Endothelial cell of umbilical vein (primary cell): ENCODE measurements around the gene L3MBTL2. TPM values are rescaled to one million over a fixed set of nuclear protein-coding genes. Genes with fewer than 3 reads are reported as not detected.

Experiments
- BruUV-seq: library from RNA; stranded (reverse); fragments of 400-500 nt; replicated peaks from 2 replicates; lab custom pipeline; 2021; lab: Mats Ljungman, UMichigan
- CTCF ChIA-PET: fragments of 300-600, 350-600 bp; sonication (Branson Sonifier 250); formaldehyde crosslinking; loops from one replicate; lab custom pipeline; 2021; ENCODE audit warnings: antibody characterized with exemption, inconsistent platforms; lab: Charles Lee
- POLR2A ChIA-PET: fragments of 300-600, 350-600 bp; sonication (Branson Sonifier 250); formaldehyde crosslinking; loops from one replicate; lab custom pipeline; 2021; ENCODE audit warnings: antibody characterized with exemption, inconsistent platforms; lab: Charles Lee
- DNase-seq: peaks from one replicate; pipeline ENCODE4 v3.0.0-alpha.2; 2011; ENCODE audit warnings: low read depth, low spot score
- FAIRE-seq: peaks from 2 replicates; lab custom pipeline; 2011; peaks lifted over from hg19 to GRCh38; lab: Jason Lieb, UNC
- H2AFZ ChIP-seq: 2 replicates; pipeline ENCODE4 v1.6.0; 2012; ENCODE audit warnings: low read depth, low read length, control low read depth, inconsistent platforms
- H3K27ac ChIP-seq: 2 replicates; pipeline ENCODE4 v1.5.1; 2011; ENCODE audit warnings: low read depth, mild to moderate bottlenecking, control low read depth, low read length, moderate library complexity; ENCODE audit not compliant: insufficient read depth
- H3K27me3 ChIP-seq, 2 experiments: 2 replicates each; pipeline versions ENCODE4 v1.6.0 to v1.6.1; 2011; ENCODE audit warnings: low read length in 2 of 2, mixed read lengths in 1 of 2; ENCODE audit not compliant: control insufficient read depth in 2 of 2, insufficient read depth in 2 of 2
- H3K36me3 ChIP-seq, 2 experiments: 2 replicates in 1 of 2; 3 replicates in 1 of 2; pipeline ENCODE4 v1.5.1; 2011; ENCODE audit warnings: low read length in 2 of 2, mild to moderate bottlenecking in 1 of 2, moderate library complexity in 1 of 2; ENCODE audit not compliant: control insufficient read depth in 2 of 2, insufficient read depth in 2 of 2; ENCODE audit errors: extremely low read depth in 1 of 2
- H3K4me1 ChIP-seq: 3 replicates; pipeline ENCODE4 v1.5.1; 2011; ENCODE audit warnings: mild to moderate bottlenecking, low read length; ENCODE audit not compliant: control insufficient read depth, insufficient read depth; ENCODE audit errors: extremely low read depth
- H3K4me2 ChIP-seq: 2 replicates; pipeline ENCODE4 v1.6.1; 2011; ENCODE audit warnings: low read length, control low read depth, mixed read lengths; ENCODE audit not compliant: insufficient read depth
- H3K4me3 ChIP-seq, 3 experiments: fragments of 200-600 bp in 1 of 3; sonication (generic), shearing (Covaris generic) in 1 of 3; replicated peaks in 1 of 3; 2 replicates each; pipeline ENCODE4 v1.5.1; 2011 to 2016; ENCODE audit warnings: control low read depth in 3 of 3, low read length in 3 of 3, mild to moderate bottlenecking in 2 of 3, inconsistent platforms in 1 of 3, low read depth in 1 of 3, moderate library complexity in 1 of 3; ENCODE audit not compliant: insufficient read depth in 1 of 3
- H3K79me2 ChIP-seq: 2 replicates; pipeline ENCODE4 v1.6.0; 2012; ENCODE audit warnings: low read length, inconsistent platforms; ENCODE audit not compliant: control insufficient read depth, insufficient read depth
- H3K9ac ChIP-seq: replicated peaks from 2 replicates; pipeline ENCODE3; 2011; ENCODE audit warnings: low read length, control low read depth; ENCODE audit not compliant: insufficient read depth; ENCODE audit errors: extremely low read depth
- H3K9me1 ChIP-seq: replicated peaks from 3 replicates; pipeline ENCODE4 v1.6.0; 2011; ENCODE audit warnings: mild to moderate bottlenecking, low read length; ENCODE audit not compliant: control insufficient read depth, insufficient read depth; ENCODE audit errors: extremely low read depth
- H3K9me3 ChIP-seq: replicated peaks from 2 replicates; pipeline ENCODE4 v1.5.1; 2012; ENCODE audit warnings: low read length, inconsistent platforms; ENCODE audit not compliant: control insufficient read depth, insufficient read depth
- H4K20me1 ChIP-seq: replicated peaks from 2 replicates; pipeline ENCODE3; 2011; ENCODE audit warnings: mild to moderate bottlenecking, low read length; ENCODE audit not compliant: control insufficient read depth, insufficient read depth; ENCODE audit errors: extremely low read depth
- CTCF ChIP-seq, 2 donors: IDR thresholded peaks; 1 replicate in 1 of 2; 2 replicates in 1 of 2; pipeline ENCODE4 v1.5.1; 2011; ENCODE audit warnings: low read length in 2 of 2, mild to moderate bottlenecking in 2 of 2, moderate library complexity in 2 of 2, control low read depth in 1 of 2, inconsistent platforms in 1 of 2, low read depth in 1 of 2; ENCODE audit not compliant: insufficient read depth in 1 of 2; ENCODE audit errors: extremely low read depth in 1 of 2
- EZH2 ChIP-seq: IDR thresholded peaks from 2 replicates; pipeline ENCODE4 v1.6.1; 2012; ENCODE audit warnings: borderline replicate concordance, low read depth, mild to moderate bottlenecking, moderate library complexity, low read length, inconsistent platforms; ENCODE audit not compliant: severe bottlenecking
- FOS ChIP-seq: IDR thresholded peaks from 2 replicates; pipeline ENCODE4 v1.6.1; 2011; ENCODE audit warnings: mild to moderate bottlenecking, low read length, moderate library complexity, borderline replicate concordance; ENCODE audit not compliant: insufficient read depth
- GATA2 ChIP-seq: IDR thresholded peaks from 2 replicates; pipeline ENCODE4 v1.7.0; 2011; ENCODE audit warnings: low read depth, mild to moderate bottlenecking, moderate library complexity, mixed read lengths, low read length; ENCODE audit not compliant: insufficient read length, insufficient read depth
- JUN ChIP-seq: IDR thresholded peaks from 2 replicates; pipeline ENCODE4 v1.6.1; 2011; ENCODE audit warnings: borderline replicate concordance, low read depth; ENCODE audit not compliant: insufficient read length, insufficient read depth
- MAX ChIP-seq: IDR thresholded peaks from 2 replicates; pipeline ENCODE4 v1.6.1; 2011; ENCODE audit not compliant: insufficient read depth, insufficient read length
- MYC ChIP-seq: IDR thresholded peaks from one replicate; pipeline ENCODE4 v1.6.1; 2011; ENCODE audit warnings: mild to moderate bottlenecking, low read depth, low read length
- POLR2A ChIP-seq: IDR thresholded peaks from 2 replicates; pipeline ENCODE4 v1.6.1; 2012; ENCODE audit warnings: low read depth, mild to moderate bottlenecking, control low read depth, low read length
- POLR2AphosphoS5 ChIP-seq: IDR thresholded peaks from 2 replicates; pipeline ENCODE4 v1.6.1; 2012; ENCODE audit warnings: low read depth, mild to moderate bottlenecking, control low read depth, low read length, moderate library complexity; ENCODE audit not compliant: insufficient read depth
- dilution Hi-C: fragments of 300-500 bp; cut with MboI; formaldehyde crosslinking; loops from one replicate; pipeline ENCODE4 v1.15.0; 2019; ENCODE audit warnings: low sequenced_read_pairs; ENCODE audit not compliant: extremely low pct_ligation_motif_present
- intact Hi-C: fragments of 100-400 bp; cut with micrococcal nuclease; formaldehyde crosslinking; loops from one replicate; pipeline ENCODE4 v1.10.0; 2022
- polyA plus RNA-seq, 4 experiments: library from polyadenylated mRNA; depleted of rRNA in 3 of 4; stranded (reverse) in 3 of 4; unstranded in 1 of 4; fragments of >200 nt; gene quantifications; 2 replicates each; pipeline versions ENCODE4 v1.2.1 to v1.2.3, GENCODE V29; 2011 to 2012; ENCODE audit warnings: missing spikeins in 1 of 4
- total RNA-seq: library from RNA; stranded (reverse); gene quantifications from 2 replicates; pipeline ENCODE4 v1.2.3, GENCODE V29; 2021

The L3MBTL2 gene
- total and polyA plus RNA-seq, 2 donors (not counting 3 experiments of a cell fraction or from before 2014, with no cell fraction given) = 28.2 to 34.9 TPM

GRCh38 chr22:41240377-41241132, 35.4 kb downstream of the L3MBTL2 start, which contains the start of gene CHADL:
CHADL (minus strand) TSS chr22:41240931; CDS start chr22:41240881, 50 bp downstream.
- H3K79me2 ChIP-seq = no peaks in the 10 kb centered on the region
- no peak within 1 kb of the TSS for H2AFZ ChIP-seq
- H3K9me3 ChIP-seq = no peaks in the 10 kb centered on the region
- DNase-seq (no peak), FAIRE-seq (no peak)
- no peak within 1 kb of the TSS for H3K9ac ChIP-seq
- TF ChIP-seq EZH2 = no peak
- no peak for TF ChIP-seq MYC
- TF ChIP-seq POLR2A = no peak
- no peak for TF ChIP-seq POLR2AphosphoS5
- no peak for TF ChIP-seq CTCF (IDR thresholded peaks at IDR 0.05; ENCODE audit: extremely low read depth in 1 of 2, insufficient read depth in 1 of 2, low read depth in 1 of 2, low read length in 2 of 2)
- TF ChIP-seq GATA2 = no peak
- no peak for TF ChIP-seq JUN
- no peak for TF ChIP-seq MAX
- no peak for TF ChIP-seq FOS
- H3K27me3 ChIP-seq = no peaks in the 10 kb centered on the region
- BruUV-seq = no TSS peak
- H3K9me1 ChIP-seq = no peaks in the 10 kb centered on the region
- no peak within 1 kb of the TSS for H3K4me2 ChIP-seq
- dilution Hi-C loops = no loop called here
- H4K20me1 ChIP-seq = no peaks in the 10 kb centered on the region
- H3K27ac ChIP-seq = no peak within 1 kb of the TSS
- H3K4me3 ChIP-seq = no peak within 1 kb of the TSS
- intact Hi-C loops = no loop called here
- peaks cover 5% of the 10 kb centered on the region for H3K4me1 ChIP-seq
- peaks cover 0 to 5% of the 10 kb centered on the region in 2 experiments for H3K36me3 ChIP-seq
- ChIA-PET POLR2A (no interaction called here), CTCF (interaction anchor here (0.7 to 3.0 kb wide), 2 partner anchors 108 to 318 kb away, joined by 4 to 9 read pairs; no protein-coding TSS in a partner anchor)
